ENCODE data around the gene PLOD3. TPM values are rescaled to one million over a fixed set of nuclear protein-coding genes. Genes with fewer than 3 reads are reported as not detected.

The PLOD3 gene
- total RNA-seq, 2 donors from 2014 or later: 49.6 to 59.1 TPM

GRCh38 chr7:101240226-101241014, 23.0 kb upstream of the PLOD3 start:
- DNase-seq: peak; percentile 57
- peak in 1 of 2 donors; percentile 12 for ATAC-seq
- intact Hi-C loops (cut with DNase I): no loop called here

GRCh38 chr7:101239951-101240220, 22.5 kb upstream of the PLOD3 start:
- ATAC-seq (no peak), DNase-seq (no peak)
- intact Hi-C loops (cut with DNase I): no loop called here

DNA sequence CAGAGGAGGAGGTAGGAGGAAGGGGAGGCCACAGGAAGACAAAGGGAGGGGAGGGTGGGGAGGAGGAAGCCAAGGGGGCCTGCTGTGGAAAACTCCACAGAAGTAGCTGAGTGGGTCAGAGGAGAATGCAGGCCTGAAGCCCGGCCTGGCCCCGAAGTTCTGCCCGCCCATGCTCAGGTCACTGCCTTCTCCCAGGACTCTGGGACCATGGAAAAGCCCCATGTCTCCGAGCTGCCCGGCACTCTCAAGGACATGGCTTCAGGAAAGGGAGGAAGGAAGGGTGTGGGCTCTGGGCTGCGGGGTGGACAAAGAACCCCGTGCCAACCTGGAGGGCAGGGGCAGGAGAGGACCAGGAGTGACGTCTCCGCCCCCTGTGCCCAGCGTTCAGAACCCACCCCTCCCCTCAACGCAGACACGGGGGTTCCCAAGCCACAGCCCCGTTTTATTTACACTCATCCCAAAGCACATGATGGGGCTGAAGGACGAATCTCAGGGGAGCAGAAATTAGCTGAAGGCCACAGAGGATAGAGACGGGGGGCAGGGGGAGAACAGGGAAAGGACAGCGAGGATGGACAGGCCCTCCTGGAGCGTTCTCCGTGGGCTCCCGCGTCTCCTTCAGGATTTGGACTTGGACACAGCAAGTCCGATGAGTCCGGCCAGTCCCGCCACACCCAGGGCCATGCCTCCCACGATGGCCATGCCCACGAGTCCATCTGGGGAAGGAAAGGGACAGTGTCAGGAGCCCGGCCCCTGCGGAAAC, 22.0 kb upstream of the PLOD3 start:
- ATAC-seq (peak in 1 of 2 donors; percentile 13), DNase-seq (peak; percentile 64)
- intact Hi-C loops (cut with DNase I): no loop called here

GRCh38 chr7:101238226-101239182, 21.1 kb upstream of the PLOD3 start:
- ATAC-seq (peak in 1 of 2 donors; percentile 45), DNase-seq (peak; percentile 63)
- intact Hi-C loops (cut with DNase I): no loop called here

DNA sequence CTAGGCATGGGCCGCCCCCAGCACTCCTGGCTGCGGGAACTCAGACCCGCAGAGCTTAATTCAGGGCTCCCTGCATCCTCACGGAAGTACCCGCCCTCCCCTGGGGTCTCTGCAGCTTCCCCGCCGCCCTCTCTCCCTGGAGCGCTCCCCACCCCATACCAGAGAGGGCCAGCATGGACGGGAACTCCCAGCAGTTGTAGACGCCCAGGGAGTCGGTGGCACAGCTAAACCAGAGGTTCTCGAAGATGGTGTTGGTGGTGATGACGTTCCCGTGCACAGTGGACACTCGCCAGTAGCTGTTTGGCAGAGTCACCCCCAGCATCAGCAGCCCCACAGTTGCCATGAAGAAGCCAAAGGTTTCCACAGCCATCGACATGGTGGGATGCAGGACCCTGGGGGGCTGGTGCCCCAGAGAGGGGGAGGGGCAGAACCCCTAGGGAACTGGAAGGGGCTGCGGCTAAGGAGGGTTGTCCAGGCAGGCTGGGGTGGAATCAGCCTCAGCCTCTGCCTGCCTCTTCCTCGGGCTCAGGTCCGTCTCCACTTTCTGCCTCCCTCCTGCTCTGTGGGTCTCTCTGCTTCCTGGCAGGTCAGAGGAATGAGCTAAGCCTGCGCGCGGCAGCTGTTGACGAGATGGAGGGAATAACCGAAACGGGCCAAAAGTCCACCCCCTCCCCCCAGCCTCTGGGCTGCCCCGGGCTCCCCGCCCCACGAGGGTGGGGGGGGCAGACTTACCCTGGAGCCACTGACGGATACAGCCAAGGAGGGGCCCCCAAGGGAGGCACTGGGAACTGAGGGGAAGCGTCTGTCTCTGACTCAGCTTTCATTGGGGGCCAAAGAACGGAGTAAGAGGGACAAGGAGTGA, 20.1 kb upstream of the PLOD3 start, which contains the start of gene CLDN15:
TSS of gene CLDN15 (minus strand) at position 597 of the 862 bp plus-strand sequence. CDS start at position 376, 221 bp downstream.
- intact Hi-C loops (cut with DNase I): no loop called here
- ATAC-seq (peak; percentile 70 to 71), DNase-seq (peak; percentile 91)

DNA sequence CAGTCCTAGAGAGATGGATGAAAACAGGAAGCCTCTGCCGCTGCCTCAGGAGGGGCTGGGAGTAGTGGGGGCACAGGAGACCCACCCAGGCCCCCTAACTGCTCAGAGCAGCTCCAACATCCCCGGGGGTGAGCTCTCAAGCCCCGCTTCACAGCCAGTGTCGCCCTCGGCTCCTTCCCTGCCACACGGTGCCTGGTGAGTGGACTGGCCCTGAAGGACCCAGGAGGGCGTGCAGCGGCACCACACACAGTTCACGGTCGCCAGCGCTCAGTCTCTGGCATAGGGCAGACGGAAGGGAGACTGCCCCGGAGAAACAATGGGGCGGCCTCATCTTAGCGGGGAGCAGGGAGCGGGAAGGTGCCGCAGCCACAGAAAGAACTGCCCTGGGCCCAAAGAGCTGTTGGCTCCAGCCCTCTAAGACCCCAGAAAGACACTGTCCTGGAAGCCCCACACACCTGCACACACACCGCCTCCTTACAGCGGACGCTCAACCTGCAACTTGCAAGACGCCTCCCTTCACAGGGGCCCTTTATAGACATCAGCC, 19.0 kb upstream of the PLOD3 start:
- DNase-seq: no peak
- intact Hi-C loops (cut with DNase I): no loop called here
- ATAC-seq: no peak

- DNase-seq: no peak
- ATAC-seq: no peak
- intact Hi-C loops (cut with DNase I): no loop called here
Measured at GRCh38 chr7:101235522-101235921, 18.1 kb upstream of the PLOD3 start.

DNA sequence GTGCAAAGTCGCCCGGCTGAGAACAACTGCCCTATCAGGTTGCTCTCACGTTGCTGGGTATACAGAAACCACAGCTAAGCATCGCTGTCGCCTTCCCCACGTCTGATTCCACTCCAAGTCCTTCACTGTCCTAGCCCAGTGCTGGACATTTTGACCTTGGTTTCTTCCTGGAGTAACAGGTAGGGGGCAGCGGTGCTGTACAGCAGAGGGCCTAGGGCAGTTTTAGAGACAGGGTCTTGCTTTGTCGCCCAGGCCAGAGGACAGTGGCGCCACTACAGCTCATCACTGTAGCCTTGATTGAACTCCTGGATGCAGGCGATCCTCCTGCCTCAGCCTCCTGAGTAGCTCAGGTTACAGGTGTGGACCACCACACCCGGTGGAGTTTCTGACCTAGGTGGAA, 17.7 kb upstream of the PLOD3 start:
- intact Hi-C loops (cut with DNase I): no loop called here
- ATAC-seq: no peak
- DNase-seq: no peak

DNA sequence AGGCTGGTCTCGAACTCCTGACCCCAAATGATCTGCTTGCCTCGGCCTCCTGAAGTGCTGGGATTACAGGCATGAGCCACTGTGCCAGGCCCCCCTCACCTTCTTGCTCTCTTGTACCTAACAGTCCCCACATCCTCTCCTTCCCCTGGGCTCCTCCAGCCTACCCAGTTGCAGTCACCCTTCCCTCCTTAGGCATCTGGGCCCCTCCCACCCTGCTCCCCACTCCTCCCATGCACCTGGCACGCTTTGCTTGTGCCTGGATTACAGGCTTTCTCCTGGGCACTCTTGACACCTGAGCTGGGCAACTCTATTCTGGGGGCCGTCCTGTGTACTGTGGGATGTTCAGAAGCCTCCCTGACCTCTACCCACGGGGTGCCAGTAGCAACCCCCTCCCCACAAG, 17.3 kb upstream of the PLOD3 start:
- ATAC-seq (no peak), DNase-seq (no peak)
- intact Hi-C loops (cut with DNase I): no loop called here

GRCh38 chr7:101233907-101234547, 16.6 kb upstream of the PLOD3 start:
- intact Hi-C loops (cut with DNase I): no loop called here
- ATAC-seq: no peak
- DNase-seq: no peak

- no peak for DNase-seq
- intact Hi-C loops (cut with DNase I): no loop called here
- ATAC-seq: peak in 1 of 2 donors; percentile 29
Measured at GRCh38 chr7:101232141-101232850, 14.9 kb upstream of the PLOD3 start.

DNA sequence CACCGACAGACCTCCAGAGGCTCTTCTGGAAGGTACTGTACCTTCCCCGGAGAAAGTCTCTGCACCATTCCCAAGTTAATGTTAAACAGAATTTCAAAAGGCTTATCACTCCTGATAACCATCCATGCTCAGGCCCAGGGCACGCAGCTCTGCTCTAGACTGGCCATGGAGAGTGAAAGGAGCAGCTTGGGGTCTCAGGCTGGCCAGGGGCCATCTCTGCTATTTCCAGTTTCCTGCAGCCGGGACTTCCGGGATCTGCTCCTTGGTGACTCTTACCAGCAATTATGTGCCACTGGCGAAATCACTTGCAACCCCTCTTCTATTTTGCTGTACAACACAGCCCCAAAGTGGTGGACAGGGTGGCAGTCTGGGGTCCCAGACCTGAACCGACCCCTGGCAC, 14.3 kb upstream of the PLOD3 start:
- no peak for DNase-seq
- intact Hi-C loops (cut with DNase I): no loop called here
- ATAC-seq: no peak

DNA sequence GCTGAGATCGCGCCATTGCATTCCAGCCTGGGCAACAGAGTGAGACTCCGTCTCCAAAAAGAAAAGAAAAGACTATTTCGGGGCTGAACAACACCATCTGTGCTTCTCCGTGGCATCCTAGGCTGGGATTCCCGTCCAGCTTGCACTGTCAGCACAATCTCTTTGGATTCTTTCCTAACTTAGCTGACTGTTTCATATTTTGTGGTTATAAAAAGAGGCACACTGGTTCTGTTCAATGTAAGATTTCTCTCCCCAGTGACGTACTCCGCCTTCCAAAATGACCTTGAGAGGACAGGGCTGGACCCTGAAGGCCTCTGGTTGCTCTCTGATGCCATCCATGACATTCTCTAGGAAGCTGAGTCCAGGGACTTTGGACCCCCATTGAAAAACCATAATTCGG, 9.3 kb upstream of the PLOD3 start:
- intact Hi-C loops (cut with DNase I): no loop called here
- ATAC-seq: no peak
- no peak for DNase-seq

GRCh38 chr7:101225650-101226049, 8.3 kb upstream of the PLOD3 start:
- no peak for ATAC-seq
- no peak for DNase-seq
- intact Hi-C loops (cut with DNase I): no loop called here

DNA sequence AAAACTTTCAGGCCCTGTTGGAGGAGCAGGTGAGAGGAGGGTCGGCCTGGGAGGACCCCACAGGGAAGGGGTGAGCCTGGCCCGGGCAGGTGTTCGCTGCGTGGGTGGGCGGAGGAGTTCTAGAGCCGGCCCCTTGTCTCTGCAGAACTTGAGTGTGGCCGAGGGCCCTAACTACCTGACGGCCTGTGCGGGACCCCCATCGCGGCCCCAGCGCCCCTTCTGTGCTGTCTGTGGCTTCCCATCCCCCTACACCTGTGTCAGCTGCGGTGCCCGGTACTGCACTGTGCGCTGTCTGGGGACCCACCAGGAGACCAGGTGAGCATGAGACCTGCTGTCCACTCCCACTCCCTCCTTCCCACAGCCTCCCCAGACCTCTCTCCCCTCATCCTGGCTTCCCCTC, 6.1 kb upstream of the PLOD3 start:
- intact Hi-C loops (cut with DNase I): no loop called here
- DNase-seq: no peak

DNA sequence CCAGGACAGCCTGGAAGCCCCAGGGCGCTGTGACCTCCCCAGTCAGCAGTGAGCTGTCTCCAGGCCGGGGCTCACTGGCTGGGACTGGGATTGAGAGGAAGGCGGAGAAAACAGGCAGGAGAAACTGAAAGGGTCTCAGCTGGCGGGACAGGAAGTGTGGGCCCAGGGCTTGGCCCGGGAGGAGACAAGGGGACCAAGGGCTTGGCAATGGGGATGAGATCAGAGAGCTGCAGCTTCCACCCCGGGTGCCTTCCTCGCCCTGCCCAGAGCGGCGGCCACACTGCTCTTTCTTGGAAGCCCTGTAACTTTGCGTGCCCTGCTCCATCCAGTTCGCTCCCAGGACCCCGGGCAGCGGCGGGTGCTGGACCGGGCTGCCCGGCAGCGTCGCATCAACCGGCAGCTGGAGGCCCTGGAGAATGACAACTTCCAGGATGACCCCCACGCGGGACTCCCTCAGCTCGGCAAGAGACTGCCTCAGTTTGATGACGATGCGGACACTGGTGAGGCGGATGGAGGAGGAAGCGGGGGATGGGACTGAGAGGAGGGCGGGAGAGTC, 5.0 kb upstream of the PLOD3 start:
- ATAC-seq: no peak
- no peak for DNase-seq
- intact Hi-C loops (cut with DNase I): no loop called here

More for the DNA sequence above, 6.1 kb upstream of the PLOD3 start:
- ATAC-seq: no peak

- intact Hi-C loops (cut with DNase I): no loop called here
- no peak for DNase-seq
- no peak for ATAC-seq
Measured at GRCh38 chr7:101220295-101220694, 2.9 kb upstream of the PLOD3 start.

Data from left cardiac atrium (tissue), 4 donors.